Fibroblast of skin of left quadriceps (primary cell): ENCODE data around the gene CCDC185.
"Not testable (repeated sequence)": the region's sequence is repeated elsewhere in the genome, so short reads cannot be mapped to it uniquely, and the experiment has no call there.

Source experiments
- DNase-seq, 2 experiments: peaks; one replicate each; pipeline ENCODE4 v3.0.0-alpha.2; 2013; ENCODE audit warnings: low read depth in 2 of 2

The CCDC185 gene

GRCh38 chr1:223394242-223394641, 1.0 kb downstream of the CCDC185 start:
- DNase-seq, result no peak

- DNase-seq, result no peak
These were observed 1.5 kb downstream of the CCDC185 start for GRCh38 chr1:223394706-223395105.

- not testable (repeated sequence) for DNase-seq
These were observed 6.2 kb downstream of the CCDC185 start for GRCh38 chr1:223399393-223399792.

GRCh38 chr1:223401873-223402789, 8.9 kb downstream of the CCDC185 start:
- peak; percentile 47 to 50 for DNase-seq

GRCh38 chr1:223402790-223403142, 9.6 kb downstream of the CCDC185 start:
- DNase-seq, result no peak

- DNase-seq, result no peak
These were observed 10.1 kb downstream of the CCDC185 start for GRCh38 chr1:223403184-223403815.

- DNase-seq, result no peak
These were observed 12.3 kb downstream of the CCDC185 start for GRCh38 chr1:223405507-223405906.

- no peak for DNase-seq
These were observed 16.8 kb downstream of the CCDC185 start for GRCh38 chr1:223410036-223410435.

- DNase-seq, result peak; percentile 42
These were observed 18.1 kb downstream of the CCDC185 start for GRCh38 chr1:223411309-223411708.

GRCh38 chr1:223411710-223412109, 18.5 kb downstream of the CCDC185 start:
- no peak for DNase-seq

GRCh38 chr1:223413216-223413615, 20.0 kb downstream of the CCDC185 start:
- no peak for DNase-seq

- DNase-seq, result no peak
These were observed 24.2 kb downstream of the CCDC185 start for GRCh38 chr1:223417444-223417843.

- no peak for DNase-seq
These were observed 24.9 kb downstream of the CCDC185 start for GRCh38 chr1:223417903-223418663.

GRCh38 chr1:223419115-223419514, 25.9 kb downstream of the CCDC185 start:
- DNase-seq, result no peak

- DNase-seq, result no peak
These were observed 26.3 kb downstream of the CCDC185 start for GRCh38 chr1:223419561-223419960.

GRCh38 chr1:223421025-223421424, 27.8 kb downstream of the CCDC185 start:
- DNase-seq, result no peak

GRCh38 chr1:223421676-223422075, 28.5 kb downstream of the CCDC185 start:
- DNase-seq, result no peak

- no peak for DNase-seq
These were observed 29.7 kb downstream of the CCDC185 start for GRCh38 chr1:223422911-223423310.

GRCh38 chr1:223423641-223424233, 30.5 kb downstream of the CCDC185 start:
- no peak for DNase-seq

- no peak for DNase-seq
These were observed 32.3 kb downstream of the CCDC185 start for GRCh38 chr1:223425550-223425949.

GRCh38 chr1:223426936-223427335, 33.7 kb downstream of the CCDC185 start:
- DNase-seq, result no peak

- no peak for DNase-seq
These were observed 36.1 kb downstream of the CCDC185 start for GRCh38 chr1:223429313-223429731.
